Measurements from ENCODE around the gene HPGD. TPM values are rescaled to one million over a fixed set of nuclear protein-coding genes. Genes with fewer than 3 reads are reported as not detected.

Gene HPGD
- total and polyA plus RNA-seq, 2 of the 8 experiments (the other 6 are each of a cell fraction or from before 2014, with no cell fraction given), result 1.1 to 1.3 TPM

- Histone ChIP-seq H3K9ac (replicated peaks in 1 of 4; ENCODE audit: extremely low read depth in 1 of 4, low read depth in 3 of 4, low read length in 3 of 4) (no peak overlapping the region), H3K23me2 (ENCODE audit: low read depth, low read length) (no peaks in the 10 kb centered on the region), H3K4ac (replicated peaks; ENCODE audit: insufficient read length, low read depth, low read length) (no peak overlapping the region), H3K18ac (ENCODE audit: extremely low read depth, low read length) (no peak overlapping the region), H2AFZ (ENCODE audit: low read length) (no peak overlapping the region), H2BK12ac (ENCODE audit: low read depth, low read length) (no peak overlapping the region), H2BK20ac (ENCODE audit: low read length) (no peak overlapping the region), H3K23ac (ENCODE audit: insufficient read length) (no peak overlapping the region), H2BK15ac (ENCODE audit: low read length) (0 out of 2 replicates have a peak overlapping the region, but pooled peaks have one; percentile 61), H3K4me3 (ENCODE audit: extremely low read depth in 1 of 4, insufficient read depth in 2 of 4, low read depth in 3 of 4, low read length in 4 of 4) (no peak overlapping the region), H3K56ac (replicated peaks; ENCODE audit: insufficient read length, low read depth, low read length) (no peak overlapping the region), H3K79me1 (ENCODE audit: low read depth, low read length) (no peaks in the 10 kb centered on the region), H3K4me1 (replicated peaks in 1 of 4; ENCODE audit: control insufficient read depth in 3 of 4, insufficient read depth in 4 of 4, low read length in 3 of 4) (no peaks in the 10 kb centered on the region), H3K36me3 (ENCODE audit: control insufficient read depth in 2 of 4, insufficient read depth in 4 of 4, low read length in 3 of 4) (no peaks in the 10 kb centered on the region), H2AK5ac (ENCODE audit: low read depth, low read length) (no peak overlapping the region), H4K8ac (ENCODE audit: extremely low read depth, insufficient read depth, low read length) (no peak overlapping the region), H4K5ac (ENCODE audit: insufficient read length, low read depth, low read length) (no peak overlapping the region), H4K20me1 (replicated peaks in 1 of 2; ENCODE audit: control insufficient read depth in 1 of 2, insufficient read depth in 2 of 2, low read length in 2 of 2) (no peaks in the 10 kb centered on the region), H3K4me2 (ENCODE audit: insufficient read depth in 1 of 2, low read depth in 2 of 2, low read length in 2 of 2) (no peak overlapping the region), H3K9me3 (ENCODE audit: insufficient read depth in 2 of 2, low read depth in 1 of 2, low read length in 1 of 2) (no peaks in the 10 kb centered on the region), H4K91ac (replicated peaks; ENCODE audit: insufficient read length, low read length) (no peak overlapping the region), H3K79me2 (ENCODE audit: control insufficient read depth in 1 of 2, insufficient read depth in 2 of 2, low read length in 2 of 2) (no peaks in the 10 kb centered on the region), H3K14ac (ENCODE audit: insufficient read length) (no peak overlapping the region), H2BK120ac (replicated peaks; ENCODE audit: low read depth, low read length) (no peak overlapping the region), H2BK5ac (ENCODE audit: low read depth, low read length) (no peak overlapping the region), H3K27ac (ENCODE audit: low read depth, low read length) (no peak overlapping the region), H3K27me3 (replicated peaks in 1 of 4; ENCODE audit: control insufficient read depth in 3 of 4, extremely low read depth in 1 of 4, insufficient read depth in 3 of 4, low read length in 3 of 4) (no peaks in the 10 kb centered on the region)
- CTCF ChIA-PET (ENCODE audit: partially characterized antibody), result no interaction called here
- WGBS, 2 experiments (ENCODE audit: extremely low coverage in 1 of 2, insufficient coverage in 1 of 2, insufficient read length in 1 of 2, insufficient replicate concordance in 2 of 2, low coverage in 1 of 2, low lambda C conversion rate in 2 of 2, missing lambda C conversion rate in 1 of 2), result 95% methylated on average over 10 of the region's 10 CpGs; no CpG with 5 or more reads in 1 of the 2 experiments
- no peak for DNase-seq (ENCODE audit: low read depth in 1 of 2, low spot score in 2 of 2)
- POLR2A ChIA-PET (ENCODE audit: partially characterized antibody), result no interaction called here
- FAIRE-seq, result no peak
- TF ChIP-seq BRCA1 (IDR thresholded peaks at IDR 0.05; ENCODE audit: low read depth, low read length) (no peak), CTBP2 (IDR thresholded peaks at IDR 0.05; ENCODE audit: borderline replicate concordance, insufficient read depth, insufficient read length, low read length) (no peak)
These were observed 17.9 kb upstream of the HPGD start for GRCh38 chr4:174540175-174540574.
